H1 (cell line): ENCODE results near the gene ARHGEF40. TPM values are rescaled to one million over a fixed set of nuclear protein-coding genes. Genes with fewer than 3 reads are reported as not detected.
A peak's percentile ranks its signal among the peaks of the same experiment; 100 is the strongest.

ENCODE experiments used
- CTCF ChIA-PET: fragments of 300-600 bp; sonication (Branson Sonifier 250); formaldehyde crosslinking; loops from one replicate; lab custom pipeline; 2021; ENCODE audit not compliant: partially characterized antibody; lab: Charles Lee
- POLR2A ChIA-PET: fragments of 300-600 bp; sonication (Branson Sonifier 250); formaldehyde crosslinking; loops from one replicate; lab custom pipeline; 2021; ENCODE audit warnings: inconsistent platforms; ENCODE audit not compliant: partially characterized antibody; lab: Charles Lee
- DNase-seq, 2 experiments: peaks; one replicate each; pipeline versions ENCODE4 v3.0.0 to v3.0.0-alpha.2; 2010 to 2022; ENCODE audit warnings: low spot score in 2 of 2, low read depth in 1 of 2, mixed read lengths in 1 of 2
- FAIRE-seq: peaks from 2 replicates; lab custom pipeline; 2011; peaks lifted over from hg19 to GRCh38; lab: Jason Lieb, UNC
- H2AFZ ChIP-seq: 2 replicates; pipeline ENCODE4 v1.8.1; 2012; ENCODE audit warnings: low read length, inconsistent platforms
- H2AK5ac ChIP-seq: 2 replicates; pipeline ENCODE4 v1.6.1; 2013; ENCODE audit warnings: low read depth, low read length
- H2BK120ac ChIP-seq: replicated peaks from 2 replicates; pipeline ENCODE3; 2013; ENCODE audit warnings: low read depth, low read length, inconsistent platforms
- H2BK12ac ChIP-seq: 2 replicates; pipeline ENCODE4 v1.6.1; 2013; ENCODE audit warnings: low read depth, low read length
- H2BK15ac ChIP-seq: 2 replicates; pipeline ENCODE4 v1.6.1; 2013; ENCODE audit warnings: low read length
- H2BK20ac ChIP-seq: 2 replicates; pipeline ENCODE4 v1.6.1; 2013; ENCODE audit warnings: low read length
- H2BK5ac ChIP-seq: 2 replicates; pipeline ENCODE4 v1.6.1; 2013; ENCODE audit warnings: low read depth, low read length
- H3K14ac ChIP-seq: 2 replicates; pipeline ENCODE4 v1.6.1; 2013; ENCODE audit warnings: inconsistent platforms; ENCODE audit not compliant: insufficient read length
- H3K18ac ChIP-seq: 2 replicates; pipeline ENCODE4 v1.6.1; 2013; ENCODE audit warnings: low read length; ENCODE audit errors: extremely low read depth
- H3K23ac ChIP-seq: 2 replicates; pipeline ENCODE4 v1.6.1; 2013; ENCODE audit warnings: inconsistent platforms; ENCODE audit not compliant: insufficient read length
- H3K23me2 ChIP-seq: 2 replicates; pipeline ENCODE4 v1.6.1; 2013; ENCODE audit warnings: low read depth, low read length
- H3K27ac ChIP-seq: 2 replicates; pipeline ENCODE4 v1.6.1; 2011; ENCODE audit warnings: low read depth, low read length, inconsistent platforms
- H3K27me3 ChIP-seq, 4 experiments: replicated peaks in 1 of 4; 1 replicate in 1 of 4; 2 replicates in 3 of 4; pipeline versions ENCODE4 v1.6.1 to v1.8.1; 2011 to 2013; ENCODE audit warnings: low read length in 3 of 4, mild to moderate bottlenecking in 3 of 4, inconsistent platforms in 2 of 4, mixed read lengths in 2 of 4, moderate library complexity in 1 of 4; ENCODE audit not compliant: control insufficient read depth in 3 of 4, insufficient read depth in 3 of 4; ENCODE audit errors: extremely low read depth in 1 of 4
- H3K36me3 ChIP-seq, 4 experiments: 2 replicates each; pipeline versions ENCODE4 v1.6.1 to v1.8.1; 2011 to 2013; ENCODE audit warnings: mild to moderate bottlenecking in 4 of 4, low read length in 3 of 4, moderate library complexity in 2 of 4, control low read depth in 1 of 4, inconsistent platforms in 1 of 4; ENCODE audit not compliant: insufficient read depth in 4 of 4, control insufficient read depth in 2 of 4
- H3K4ac ChIP-seq: replicated peaks from 2 replicates; pipeline ENCODE3; 2013; ENCODE audit warnings: low read length, low read depth, mixed read lengths, inconsistent platforms; ENCODE audit not compliant: insufficient read length
- H3K4me1 ChIP-seq, 4 experiments: replicated peaks in 1 of 4; 1 replicate in 1 of 4; 2 replicates in 3 of 4; pipeline versions ENCODE4 v1.6.1 to v1.8.1; 2011 to 2013; ENCODE audit warnings: low read length in 3 of 4, inconsistent platforms in 2 of 4, mixed read lengths in 1 of 4; ENCODE audit not compliant: insufficient read depth in 4 of 4, control insufficient read depth in 3 of 4
- H3K4me2 ChIP-seq, 2 experiments: 2 replicates each; pipeline versions ENCODE4 v1.6.1 to v1.8.1; 2011 to 2013; ENCODE audit warnings: low read depth in 2 of 2, low read length in 2 of 2, control low read depth in 1 of 2, inconsistent platforms in 1 of 2, mild to moderate bottlenecking in 1 of 2; ENCODE audit not compliant: insufficient read depth in 1 of 2
- H3K4me3 ChIP-seq, 4 experiments: fragments of 200-600, 300-600 bp in 1 of 4; sonication (generic), shearing (Covaris generic), sonication (Bioruptor Twin) in 1 of 4; 2 replicates each; pipeline versions ENCODE4 v1.5.1 to v1.8.1; 2011 to 2016; ENCODE audit warnings: low read length in 4 of 4, low read depth in 3 of 4, control low read depth in 2 of 4, inconsistent platforms in 2 of 4, mild to moderate bottlenecking in 2 of 4, mixed read lengths in 1 of 4, moderate library complexity in 1 of 4; ENCODE audit not compliant: insufficient read depth in 2 of 4; ENCODE audit errors: extremely low read depth in 1 of 4
- H3K56ac ChIP-seq: replicated peaks from 2 replicates; pipeline ENCODE3; 2013; ENCODE audit warnings: low read depth, mild to moderate bottlenecking, mixed read lengths, low read length, inconsistent platforms; ENCODE audit not compliant: insufficient read length
- H3K79me1 ChIP-seq: 2 replicates; pipeline ENCODE4 v1.6.1; 2013; ENCODE audit warnings: low read depth, low read length, control low read depth
- H3K79me2 ChIP-seq, 2 experiments: 2 replicates each; pipeline versions ENCODE4 v1.6.1 to v1.8.1; 2012 to 2013; ENCODE audit warnings: low read length in 2 of 2, mild to moderate bottlenecking in 2 of 2, inconsistent platforms in 1 of 2; ENCODE audit not compliant: insufficient read depth in 2 of 2, control insufficient read depth in 1 of 2
- H3K9ac ChIP-seq, 4 experiments: replicated peaks in 1 of 4; 1 replicate in 1 of 4; 2 replicates in 3 of 4; pipeline versions ENCODE4 v1.6.1 to v1.8.1; 2011 to 2013; ENCODE audit warnings: low read depth in 3 of 4, low read length in 3 of 4, control low read depth in 2 of 4, mild to moderate bottlenecking in 2 of 4, moderate library complexity in 2 of 4, inconsistent platforms in 1 of 4; ENCODE audit errors: extremely low read depth in 1 of 4
- H3K9me3 ChIP-seq, 2 experiments: 2 replicates each; pipeline versions ENCODE4 v1.6.1 to v1.8.1; 2012 to 2013; ENCODE audit warnings: mild to moderate bottlenecking in 2 of 2, moderate library complexity in 2 of 2, control low read depth in 1 of 2, inconsistent platforms in 1 of 2, low read depth in 1 of 2, low read length in 1 of 2, mixed read lengths in 1 of 2; ENCODE audit not compliant: insufficient read depth in 2 of 2
- H4K20me1 ChIP-seq, 2 experiments: replicated peaks in 1 of 2; 2 replicates each; pipeline versions ENCODE3 to v1.8.1; 2011 to 2013; ENCODE audit warnings: inconsistent platforms in 2 of 2, low read length in 2 of 2, mild to moderate bottlenecking in 1 of 2; ENCODE audit not compliant: insufficient read depth in 2 of 2, control insufficient read depth in 1 of 2
- H4K5ac ChIP-seq: 2 replicates; pipeline ENCODE4 v1.6.1; 2013; ENCODE audit warnings: low read length, low read depth, mixed read lengths, inconsistent platforms; ENCODE audit not compliant: insufficient read length
- H4K8ac ChIP-seq: 2 replicates; pipeline ENCODE4 v1.8.0; 2013; ENCODE audit warnings: mild to moderate bottlenecking, moderate library complexity, low read length, inconsistent platforms; ENCODE audit not compliant: insufficient read depth; ENCODE audit errors: extremely low read depth
- H4K91ac ChIP-seq: replicated peaks from 2 replicates; pipeline ENCODE3; 2013; ENCODE audit warnings: low read length, mixed read lengths, inconsistent platforms; ENCODE audit not compliant: insufficient read length
- HDAC6 ChIP-seq: IDR thresholded peaks from one replicate; pipeline ENCODE4 v1.7.1; 2012; ENCODE audit warnings: low read depth, mild to moderate bottlenecking, inconsistent platforms, low read length, moderate library complexity
- TAF1 ChIP-seq: IDR thresholded peaks from 2 replicates; pipeline ENCODE4 v1.6.1; 2011; ENCODE audit warnings: mild to moderate bottlenecking, low read depth, low read length
- WGBS, 2 experiments: shearing (Covaris generic) in 1 of 2; methylation state at CpG; one replicate each; pipeline versions ENCODE4 v1.1.6 to v1.1.7; 2013 to 2015; ENCODE audit warnings: low lambda C conversion rate in 2 of 2, mixed read lengths in 2 of 2, inconsistent platforms in 1 of 2, low coverage in 1 of 2, missing lambda C conversion rate in 1 of 2; ENCODE audit not compliant: insufficient replicate concordance in 2 of 2, insufficient coverage in 1 of 2, insufficient read length in 1 of 2; ENCODE audit errors: extremely low coverage in 1 of 2, missing lambda C conversion rate in 1 of 2; 5-methylcytosine and 5-hydroxymethylcytosine counted together
- polyA plus RNA-seq, 7 experiments: library from polyadenylated mRNA; depleted of rRNA in 3 of 7; stranded (reverse) in 5 of 7; unstranded in 2 of 7; fragments of >200 nt in 5 of 7; fragments of 200-250 nt in 2 of 7; gene quantifications; 1 replicate in 5 of 7; 2 replicates in 1 of 7; 4 replicates in 1 of 7; pipeline versions ENCODE4 v1.2.1 to v1.2.3, GENCODE V29; 2011 to 2013; ENCODE audit warnings: missing spikeins in 2 of 7, mixed read lengths in 2 of 7
- total RNA-seq: library from RNA; stranded (reverse); fragmentation: NEBNext Ultra II Directional; extraction: Animal tissue kit (Norgen Biotek cat#: 25700); gene quantifications from 2 replicates; pipeline ENCODE4 v1.2.1, GENCODE V29; 2021

Gene ARHGEF40
- total and polyA plus RNA-seq, 2 of the 8 experiments (the other 6 are each of a cell fraction or from before 2014, with no cell fraction given): 53.1 to 101 TPM

DNA sequence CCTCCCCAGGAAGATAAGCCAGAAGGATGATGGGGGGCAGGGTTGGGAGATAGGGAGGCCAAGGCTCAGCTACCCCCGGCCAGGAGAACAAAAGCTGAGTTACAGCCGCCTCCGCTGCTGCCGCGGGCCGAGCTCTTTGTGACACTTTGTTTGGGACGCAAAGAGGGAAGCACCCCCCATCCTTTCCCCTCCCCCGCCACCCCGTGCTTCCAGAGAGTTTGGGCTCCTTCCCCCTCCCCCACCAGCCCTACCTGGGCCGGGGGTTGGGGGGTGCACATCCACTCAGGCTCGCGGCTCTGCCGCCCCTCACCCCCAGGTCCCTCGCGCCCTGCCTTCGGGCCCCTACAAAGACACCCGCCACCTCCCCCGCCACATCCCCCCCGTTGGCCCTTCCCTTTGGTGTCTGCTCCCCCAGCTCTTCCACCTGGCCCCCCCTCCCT is 27.6 kb downstream of the ARHGEF40 start:
- Histone ChIP-seq H3K14ac (no peak overlapping the region), H2AK5ac (no peak overlapping the region), H4K91ac (peak overlapping the region; percentile 81), H3K4ac (no peak overlapping the region), H2BK120ac (no peak overlapping the region), H2BK20ac (no peak overlapping the region), H4K8ac (no peak overlapping the region), H4K5ac (peak overlapping the region; percentile 69), H3K9ac (peak overlapping the region in 3 of 4 experiments; percentile 56 to 76 (median 64); a peak in 5 of 7 replicates), H3K79me2 (peaks cover 4 to 64% of the 10 kb centered on the region in 2 experiments), H3K4me1 (peaks cover 16 to 43% (median 24%) of the 10 kb centered on the region in 4 experiments), H3K18ac (peak overlapping the region; percentile 94; the same call in 1 of the 2 replicates), H3K79me1 (peaks cover 4% of the 10 kb centered on the region), H2BK5ac (no peak overlapping the region), H3K27ac (peak overlapping the region; percentile 74), H3K56ac (peak overlapping the region; percentile 50), H3K36me3 (peaks cover 2 to 6% (median 6%) of the 10 kb centered on the region in 4 experiments; a peak in 5 of 8 replicates), H3K23ac (no peak overlapping the region), H3K9me3 (no peaks in the 10 kb centered on the region), H2AFZ (no peak overlapping the region), H2BK12ac (peak overlapping the region; percentile 41; the same call in 1 of the 2 replicates), H4K20me1 (peaks cover 0 to 3% of the 10 kb centered on the region in 2 experiments), H3K4me3 (peak overlapping the region; percentile 61 to 85 (median 74)), H3K23me2 (peaks cover 12% of the 10 kb centered on the region)
- ChIA-PET CTCF (interaction anchor here (1.4 to 7.8 kb wide), 4 partner anchors 26 to 117 kb away, joined by 3 to 138 read pairs (median 58); partner anchors contain the start of gene ARHGEF40), POLR2A (interaction anchor here (0.6 to 7.8 kb wide), 7 partner anchors 10 to 754 kb away, joined by 3 to 148 read pairs (median 5); partner anchors contain the start of genes ARHGEF40 and PARP2)
- FAIRE-seq: no peak
- no peak for DNase-seq
- WGBS, 2 experiments: no CpG with 5 or more reads among the region's 19 CpGs
- TF ChIP-seq TAF1 (peak; percentile 58; the same call in 1 of the 2 replicates), HDAC6 (no peak)
- TF ChIP-seq, all 59 proteins: peak for 1
- no peaks in the 10 kb centered on the region for H3K27me3 ChIP-seq
- peak overlapping the region; percentile 90 to 91 for H3K4me2 ChIP-seq
- 0 out of 2 replicates have a peak overlapping the region, but pooled peaks have one; percentile 5 for H2BK15ac ChIP-seq
